HG03175 (cell line): ENCODE measurements around the gene KTI12.
"Not testable (repeated sequence)": the region's sequence is repeated elsewhere in the genome, so short reads cannot be mapped to it uniquely, and the experiment has no call there.

Experiments
- ATAC-seq: cut with Tn5 transposase; IDR thresholded peaks from one replicate; pipeline ENCODE4 v1.9.1; 2021; ENCODE audit warnings: mild to moderate bottlenecking, moderate library complexity; ENCODE audit not compliant: unreplicated experiment

KTI12 gene

GRCh38 chr1:52041551-52042185 lies 8.1 kb upstream of the KTI12 start:
- ATAC-seq = no peak

GRCh38 chr1:52037909-52038308 lies 4.3 kb upstream of the KTI12 start:
- no peak for ATAC-seq

- no peak for ATAC-seq
These were observed 3.8 kb upstream of the KTI12 start for GRCh38 chr1:52037402-52037814.

GRCh38 chr1:52034050-52034384 lies 407 bp upstream of the KTI12 start:
- no peak for ATAC-seq

GRCh38 chr1:52032785-52033131 lies 852 bp downstream of the KTI12 start:
- peak; percentile 38 for ATAC-seq

GRCh38 chr1:52032124-52032784 lies 1.4 kb downstream of the KTI12 start:
- ATAC-seq = peak; percentile 30

- not testable (repeated sequence) for ATAC-seq
These were observed 4.8 kb downstream of the KTI12 start for GRCh38 chr1:52028839-52029238.

GRCh38 chr1:52028328-52028727 lies 5.3 kb downstream of the KTI12 start:
- no peak for ATAC-seq

GRCh38 chr1:52026278-52026677 lies 7.3 kb downstream of the KTI12 start:
- ATAC-seq = no peak

GRCh38 chr1:52022133-52022532 lies 11.5 kb downstream of the KTI12 start:
- no peak for ATAC-seq

GRCh38 chr1:52008071-52008809 lies 25.4 kb downstream of the KTI12 start:
- no peak for ATAC-seq

- no peak for ATAC-seq
These were observed 26.2 kb downstream of the KTI12 start for GRCh38 chr1:52007215-52008002.

GRCh38 chr1:52006081-52006553 lies 27.5 kb downstream of the KTI12 start:
- not testable (repeated sequence) for ATAC-seq

- ATAC-seq = not testable (repeated sequence)
These were observed 28.1 kb downstream of the KTI12 start for GRCh38 chr1:52005548-52005947.

- ATAC-seq = no peak
These were observed 29.7 kb downstream of the KTI12 start for GRCh38 chr1:52003877-52004276.

GRCh38 chr1:52002038-52002917 lies 31.3 kb downstream of the KTI12 start:
- peak; percentile 70 for ATAC-seq

- no peak for ATAC-seq
These were observed 34.9 kb downstream of the KTI12 start for GRCh38 chr1:51998701-51999100.

- ATAC-seq = no peak
These were observed 35.6 kb downstream of the KTI12 start for GRCh38 chr1:51997974-51998382.

GRCh38 chr1:51990478-51990965 lies 43.1 kb downstream of the KTI12 start, which contains the start of gene RAB3B:
RAB3B (minus strand) TSS chr1:51990700; CDS start chr1:51977117, 13,583 bp downstream.
- ATAC-seq = peak; percentile 91
